Activated naive CD4-positive, alpha-beta T cell treated with Interleukin-2 at 50 U/mL for 16 hours (primary cell): Measurements from ENCODE around the gene ZSWIM8.

Experiments used
- DNase-seq: peaks from one replicate; pipeline ENCODE4 v3.0.0-alpha.2; 2020

ZSWIM8 gene

GRCh38 chr10:73797324-73798025 lies 12.1 kb downstream of the ZSWIM8 start:
- DNase-seq = no peak

GRCh38 chr10:73798087-73798486 lies 12.7 kb downstream of the ZSWIM8 start:
- DNase-seq = no peak

DNA sequence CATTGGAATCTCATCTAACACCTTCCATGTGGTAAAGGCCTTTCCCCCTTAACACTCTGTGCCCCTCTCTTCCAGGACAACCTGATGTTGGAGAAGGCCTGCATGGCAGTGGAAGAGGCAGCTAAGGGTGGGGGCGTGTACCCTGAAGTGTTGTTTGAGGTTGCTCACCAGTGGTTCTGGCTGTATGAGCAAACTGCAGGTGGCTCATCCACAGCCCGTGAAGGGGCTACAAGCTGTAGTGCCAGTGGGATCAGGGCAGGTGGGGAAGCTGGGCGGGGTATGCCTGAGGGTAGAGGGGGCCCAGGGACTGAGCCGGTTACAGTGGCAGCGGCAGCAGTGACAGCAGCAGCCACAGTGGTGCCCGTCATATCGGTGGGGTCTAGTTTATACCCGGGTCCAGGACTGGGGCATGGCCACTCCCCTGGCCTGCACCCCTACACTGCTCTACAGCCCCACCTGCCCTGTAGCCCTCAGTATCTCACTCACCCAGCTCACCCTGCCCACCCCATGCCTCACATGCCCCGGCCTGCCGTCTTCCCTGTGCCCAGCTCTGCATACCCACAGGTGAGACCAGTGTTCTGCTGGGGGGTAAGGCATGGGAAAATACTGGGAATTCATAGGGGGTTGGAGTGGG lies 13.6 kb downstream of the ZSWIM8 start:
- DNase-seq = no peak

DNA sequence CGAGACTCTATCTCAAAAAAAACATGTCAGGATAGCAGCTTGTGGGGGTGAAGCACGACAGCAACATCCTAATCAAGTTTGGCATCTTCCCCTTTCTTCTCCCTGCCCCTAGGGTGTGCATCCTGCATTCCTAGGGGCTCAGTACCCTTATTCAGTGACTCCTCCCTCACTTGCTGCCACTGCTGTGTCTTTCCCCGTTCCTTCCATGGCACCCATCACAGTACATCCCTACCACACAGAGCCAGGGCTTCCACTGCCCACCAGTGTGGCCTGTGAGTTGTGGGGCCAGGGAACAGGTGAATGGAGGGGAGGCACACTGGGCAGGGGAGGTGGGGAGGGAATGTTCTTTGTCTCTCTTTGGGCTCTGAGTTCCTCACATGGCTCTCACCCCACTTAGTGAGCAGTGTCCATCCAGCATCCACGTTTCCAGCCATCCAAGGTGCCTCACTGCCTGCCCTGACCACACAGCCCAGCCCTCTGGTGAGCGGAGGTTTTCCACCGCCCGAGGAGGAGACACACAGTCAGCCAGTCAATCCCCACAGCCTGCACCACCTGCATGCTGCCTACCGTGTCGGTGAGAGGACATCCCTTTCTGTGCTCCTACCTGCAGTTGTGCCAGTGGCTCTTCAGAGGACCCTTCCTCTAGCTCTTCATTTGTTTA lies 14.6 kb downstream of the ZSWIM8 start:
- no peak for DNase-seq

- DNase-seq = no peak
These were observed 15.3 kb downstream of the ZSWIM8 start for GRCh38 chr10:73800560-73801252.

- no peak for DNase-seq
These were observed 15.8 kb downstream of the ZSWIM8 start for GRCh38 chr10:73801253-73801590.

GRCh38 chr10:73802276-73802991 lies 17.0 kb downstream of the ZSWIM8 start:
- no peak for DNase-seq

- no peak for DNase-seq
These were observed 18.4 kb downstream of the ZSWIM8 start for GRCh38 chr10:73803680-73804286.

GRCh38 chr10:73806176-73806950 lies 21.0 kb downstream of the ZSWIM8 start:
- no peak for DNase-seq

GRCh38 chr10:73807471-73807870 lies 22.1 kb downstream of the ZSWIM8 start:
- DNase-seq = no peak

DNA sequence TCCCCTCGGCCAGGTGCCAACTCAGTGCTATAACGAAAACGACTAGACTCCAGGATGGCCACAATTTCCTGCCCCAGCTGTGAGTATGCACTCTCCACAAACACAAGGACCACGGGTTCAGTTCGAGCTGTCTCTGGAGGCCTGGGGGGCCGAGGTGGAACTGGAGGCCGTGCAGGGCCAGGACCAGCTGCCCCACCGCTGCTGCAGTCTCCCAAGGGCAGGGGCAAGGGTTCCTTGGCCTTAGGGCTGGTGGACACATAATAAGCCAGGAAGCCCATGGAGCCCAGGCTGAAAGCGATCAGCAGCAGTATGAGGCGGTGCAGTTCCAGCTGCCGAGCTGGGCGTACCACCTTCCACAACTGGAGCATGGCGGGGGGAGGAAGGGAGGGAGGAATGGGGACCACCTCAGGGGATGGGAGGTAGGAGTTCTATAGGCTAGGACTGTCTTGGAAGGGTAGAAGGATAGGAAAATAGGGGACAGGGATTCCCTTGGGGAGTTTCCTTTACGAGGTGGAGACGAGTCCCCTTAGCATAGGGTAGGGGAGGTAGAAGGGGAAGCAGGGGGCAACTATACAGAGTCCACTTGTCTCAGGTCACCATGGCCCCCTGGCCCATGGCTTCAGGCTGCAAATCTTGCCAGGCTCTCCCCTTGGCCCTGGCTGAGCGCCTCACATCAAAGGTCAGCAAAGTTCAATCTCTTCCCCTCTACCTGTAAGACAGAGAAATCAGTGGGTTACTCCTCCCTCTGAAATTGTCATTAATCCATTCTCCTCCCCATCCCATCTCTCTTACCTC lies 22.8 kb downstream of the ZSWIM8 start:
- DNase-seq = no peak

GRCh38 chr10:73809061-73809818 lies 23.8 kb downstream of the ZSWIM8 start:
- no peak for DNase-seq

GRCh38 chr10:73810358-73810734 lies 24.9 kb downstream of the ZSWIM8 start:
- DNase-seq = no peak

- peak; percentile 60 for DNase-seq
These were observed 25.5 kb downstream of the ZSWIM8 start for GRCh38 chr10:73810735-73811465.

- DNase-seq = no peak
These were observed 27.3 kb downstream of the ZSWIM8 start for GRCh38 chr10:73812657-73813056.

GRCh38 chr10:73813333-73813732 lies 27.9 kb downstream of the ZSWIM8 start:
- no peak for DNase-seq

DNA sequence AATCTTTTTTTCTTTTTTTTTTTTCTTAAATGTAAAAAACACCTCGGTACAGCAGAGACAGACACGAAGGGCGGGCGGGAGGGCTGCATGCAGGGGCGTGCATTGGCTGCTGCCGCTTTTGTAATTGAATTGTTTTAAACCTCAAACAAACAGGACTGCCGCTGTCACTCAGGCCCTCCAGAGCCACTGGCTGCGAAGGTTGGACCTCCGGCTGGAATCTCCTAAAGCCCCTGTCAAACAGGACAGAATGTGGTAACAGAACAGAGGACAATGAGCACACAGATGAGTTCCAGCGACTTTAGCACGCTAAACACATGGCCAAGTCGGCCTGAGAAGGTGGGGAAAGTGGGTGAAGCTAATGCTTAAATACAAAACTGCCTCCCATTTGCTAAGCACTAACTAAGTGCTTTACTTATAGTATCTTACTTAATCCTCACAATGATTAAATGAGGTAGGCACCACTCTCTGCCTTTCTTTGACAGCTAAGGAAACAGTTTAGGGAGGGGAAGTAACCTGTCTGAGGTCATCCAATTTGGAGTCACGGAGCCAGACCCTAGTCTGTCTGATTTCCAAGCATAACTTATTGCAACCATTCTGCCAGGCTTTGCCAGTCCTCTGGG lies 29.0 kb downstream of the ZSWIM8 start:
- DNase-seq = no peak

DNA sequence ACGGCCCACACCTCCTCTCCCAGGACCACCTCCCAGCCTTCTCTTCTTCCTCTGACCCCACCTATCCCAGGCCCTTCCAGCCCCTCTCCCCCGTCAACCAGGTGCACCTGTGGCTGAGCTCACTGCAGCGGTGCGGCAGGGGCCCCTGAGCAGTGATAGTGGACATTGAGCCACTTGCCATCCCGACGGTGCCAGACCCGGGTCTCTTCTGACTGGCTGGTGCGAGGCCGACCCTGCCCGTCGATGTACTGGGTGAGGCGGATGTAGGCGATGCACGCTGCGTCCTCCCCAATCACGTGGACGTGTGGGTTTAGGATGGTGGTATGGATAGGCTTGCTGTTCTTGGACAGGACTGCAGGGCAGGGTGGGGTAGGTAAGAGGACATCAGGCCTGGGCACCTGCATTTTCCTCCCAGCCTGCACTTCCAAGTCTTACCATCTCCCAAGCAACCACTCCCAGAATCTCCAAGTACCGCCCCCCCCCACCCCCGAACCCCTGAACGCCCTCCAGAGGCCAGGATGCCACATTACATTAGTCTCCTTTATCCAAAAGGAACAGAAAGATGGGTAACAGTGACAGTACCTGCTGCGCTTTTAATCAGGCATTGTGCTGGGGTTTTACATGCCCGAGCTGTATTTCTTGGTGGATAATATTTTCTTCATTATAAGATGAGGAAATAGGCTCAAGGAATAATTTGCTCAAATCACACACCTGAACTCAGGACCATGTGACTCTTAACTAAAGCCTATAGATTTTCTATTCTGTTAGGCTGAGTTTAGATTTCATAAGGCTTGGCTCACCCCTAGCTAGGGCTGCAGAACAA lies 29.7 kb downstream of the ZSWIM8 start:
- DNase-seq = no peak
